HepG2 (cell line): Measurements from ENCODE around the gene TMEM154.

Experiments
- CHCHD3 ChIP-seq: sonication (generic); formaldehyde crosslinking; IDR thresholded peaks from 2 replicates; pipeline ENCODE4 v1.8.0; 2022; ENCODE audit warnings: mild to moderate bottlenecking, missing genetic modification reagents, moderate library complexity
- SMARCE1 ChIP-seq: fragments of 450-650 bp; IDR thresholded peaks from 2 replicates; pipeline ENCODE4 v1.6.1; 2017; ENCODE audit warnings: borderline replicate concordance

DNA sequence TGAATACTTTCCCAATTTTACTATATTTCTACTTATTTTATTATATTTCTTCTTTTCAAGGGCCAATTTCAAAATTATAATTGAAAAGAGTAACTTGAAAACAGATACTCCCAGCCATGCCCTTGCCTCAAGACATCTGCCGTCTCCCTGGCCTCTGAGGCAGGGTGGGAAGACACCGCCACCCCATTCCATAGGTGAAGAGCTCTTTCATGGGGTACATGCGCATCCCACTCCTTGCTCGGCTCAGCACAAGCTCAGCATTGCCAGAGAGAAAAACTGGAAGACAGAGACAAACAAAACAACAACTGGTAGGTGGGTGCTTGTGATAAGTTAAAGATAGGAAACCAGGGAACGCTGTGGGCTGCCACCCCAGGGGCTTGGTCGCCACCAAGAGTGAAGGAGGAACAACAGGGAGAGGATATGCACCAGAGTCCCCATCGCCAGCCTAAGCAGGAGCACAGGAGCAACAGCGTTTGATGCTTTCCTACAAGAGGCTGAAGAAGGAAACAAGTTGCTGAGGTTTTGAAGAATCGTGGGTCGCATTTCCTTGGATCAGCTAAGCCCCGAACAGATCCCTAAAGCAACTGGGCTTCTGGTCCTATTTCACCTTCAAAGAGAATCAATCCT is 11.3 kb downstream of the TMEM154 start:
- no peak for TF ChIP-seq SMARCE1
- no peak for TF ChIP-seq CHCHD3
